GM18873 (cell line): ENCODE results near the gene KLHL29.

Experiments used
- ATAC-seq: cut with Tn5 transposase; IDR thresholded peaks from one replicate; pipeline ENCODE4 v1.9.1; 2021; ENCODE audit warnings: mild to moderate bottlenecking, moderate library complexity, moderate number of reproducible peaks; ENCODE audit not compliant: unreplicated experiment, low FRiP score

KLHL29 gene

GRCh38 chr2:23635442-23636340 lies 250.7 kb downstream of the KLHL29 start:
- no peak for ATAC-seq

DNA sequence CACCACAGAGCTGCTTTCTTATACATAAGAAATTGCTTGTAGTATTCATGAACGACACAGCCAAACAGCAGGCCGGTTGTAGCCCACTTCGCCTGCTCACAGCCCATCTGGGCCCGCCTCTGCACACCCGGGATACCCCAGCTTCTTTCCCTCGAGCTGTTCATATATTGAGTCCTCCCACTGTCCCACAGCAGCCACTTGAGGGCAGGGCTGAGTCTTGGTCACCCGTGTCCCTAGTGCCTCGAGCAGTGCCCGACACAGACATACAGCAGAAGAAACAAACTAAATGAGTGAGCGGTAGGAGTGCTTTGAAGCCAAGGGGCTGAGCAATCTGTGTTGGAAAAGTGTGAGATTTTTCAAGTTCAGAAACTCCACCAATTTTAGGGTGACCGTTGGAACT lies 251.4 kb downstream of the KLHL29 start:
- no peak for ATAC-seq

DNA sequence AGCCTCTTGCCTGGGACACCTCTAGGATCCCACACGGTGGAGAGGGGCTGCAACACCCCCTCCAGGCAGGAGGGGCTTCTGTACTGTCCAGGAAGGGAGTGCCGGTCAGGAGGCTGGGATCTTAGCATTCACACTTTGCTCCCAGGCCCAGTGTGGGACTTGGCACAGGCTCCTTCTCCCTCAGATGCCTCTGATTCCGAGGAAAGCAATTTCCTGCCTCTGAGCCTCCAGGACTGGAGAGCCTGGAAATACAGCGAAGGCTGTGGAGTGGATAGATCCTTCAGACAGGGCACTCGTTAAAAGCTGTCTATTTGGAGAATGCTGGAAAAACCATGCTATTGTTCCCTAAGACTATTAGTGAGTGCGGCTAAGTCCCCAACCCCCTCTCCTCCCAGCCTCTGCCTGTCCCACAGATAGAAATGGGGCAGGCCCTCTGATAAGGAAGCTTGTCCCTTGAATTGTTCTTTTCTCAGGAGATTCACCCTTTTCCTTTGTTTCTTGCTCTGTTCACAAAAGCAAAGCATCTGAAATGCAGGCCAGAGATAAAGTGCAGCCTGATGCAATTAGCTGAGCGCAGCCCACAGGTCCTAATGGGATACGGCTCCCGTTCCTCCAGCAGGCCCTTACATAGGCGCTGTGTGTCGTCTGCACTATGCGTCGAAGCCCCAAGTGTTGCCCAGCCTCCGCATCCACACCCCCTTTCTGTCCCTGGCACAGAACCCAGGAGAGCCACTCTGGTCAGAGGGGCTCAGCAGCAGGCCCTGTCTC lies 252.2 kb downstream of the KLHL29 start:
- no peak for ATAC-seq

GRCh38 chr2:23639406-23639982 lies 254.5 kb downstream of the KLHL29 start:
- no peak for ATAC-seq

DNA sequence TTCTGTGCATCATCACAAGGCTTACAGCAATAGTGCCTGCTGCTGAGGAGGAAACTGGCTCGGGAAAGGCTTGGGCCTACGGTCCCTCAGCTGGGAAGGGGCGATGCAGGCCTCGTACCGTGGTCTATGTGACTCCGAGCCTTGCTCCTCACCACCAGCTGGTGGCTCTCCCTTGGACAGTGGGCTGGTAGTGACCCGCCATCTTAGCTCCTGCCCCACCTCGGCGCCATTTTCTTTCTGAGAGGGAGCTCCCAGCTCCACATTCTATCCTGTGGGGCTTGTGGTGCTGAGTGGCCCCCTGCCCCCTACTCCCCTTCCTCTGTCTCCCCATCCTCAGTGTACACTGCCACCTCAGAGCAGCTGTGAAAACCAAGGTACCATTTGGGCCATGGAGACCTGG lies 255.7 kb downstream of the KLHL29 start:
- no peak for ATAC-seq

DNA sequence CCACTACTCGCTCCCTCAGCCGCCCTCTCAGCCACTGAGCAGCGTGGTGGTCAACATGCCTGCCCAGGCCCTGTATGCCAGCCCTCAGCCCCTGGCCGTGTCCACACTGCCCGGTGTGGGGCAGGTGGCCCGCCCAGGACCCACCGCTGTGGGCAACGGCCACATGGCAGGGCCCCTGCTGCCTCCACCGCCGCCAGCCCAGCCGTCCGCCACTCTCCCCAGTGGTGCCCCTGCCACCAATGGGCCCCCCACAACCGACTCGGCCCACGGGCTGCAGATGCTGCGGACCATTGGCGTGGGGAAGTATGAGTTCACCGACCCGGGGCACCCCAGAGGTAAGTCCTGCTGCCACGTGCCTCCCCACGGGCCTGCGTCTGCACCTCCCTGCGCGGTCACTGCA lies 257.5 kb downstream of the KLHL29 start:
- ATAC-seq: no peak

DNA sequence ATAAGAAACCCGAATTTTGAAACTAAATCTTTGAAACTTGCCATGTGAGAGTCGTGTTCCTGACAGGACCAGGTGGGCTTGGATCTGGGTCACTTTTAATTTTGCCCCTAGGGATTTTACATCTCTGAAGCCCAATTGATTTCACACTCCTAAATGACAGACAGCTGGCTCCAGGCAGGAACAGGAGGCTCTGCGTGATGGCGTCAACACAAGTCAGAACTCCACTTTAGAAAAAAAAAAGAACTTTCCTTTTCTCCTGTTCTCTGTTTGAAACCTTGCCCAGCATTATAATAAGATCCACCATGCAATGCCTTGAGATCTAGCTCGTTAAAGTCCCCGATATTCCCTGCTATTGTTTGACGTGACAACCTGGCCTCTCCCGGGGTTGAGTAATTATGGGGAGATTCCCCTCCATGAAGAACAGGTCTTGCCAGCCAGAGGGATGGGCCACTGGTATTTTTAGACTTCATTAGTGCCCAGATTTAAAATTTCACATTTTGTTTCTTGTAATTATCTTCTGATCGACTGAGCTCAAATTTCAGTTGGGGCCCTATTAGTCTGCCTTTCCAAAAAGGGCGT lies 260.3 kb downstream of the KLHL29 start:
- no peak for ATAC-seq

GRCh38 chr2:23647563-23647962 lies 262.6 kb downstream of the KLHL29 start:
- no peak for ATAC-seq

DNA sequence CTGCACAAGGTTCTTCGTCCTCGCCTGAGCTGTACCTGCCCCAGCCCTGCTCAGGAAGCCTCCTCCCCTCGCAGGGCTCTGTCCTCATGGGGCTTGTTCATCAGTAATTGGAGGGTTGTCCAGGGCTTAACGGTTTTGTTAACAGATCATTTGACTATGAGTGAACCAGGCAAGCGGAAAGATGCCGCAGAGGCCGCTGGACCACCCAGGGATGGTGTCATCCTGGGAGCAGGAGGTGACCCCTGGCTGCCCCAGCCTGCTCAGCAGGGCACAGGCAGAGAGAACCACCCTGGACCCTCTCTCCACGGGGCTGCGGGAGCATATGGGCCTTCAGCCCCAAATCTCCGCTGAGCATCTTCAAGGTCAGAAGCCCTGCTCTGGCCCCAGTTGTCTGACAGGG lies 264.3 kb downstream of the KLHL29 start:
- ATAC-seq: no peak

- ATAC-seq: no peak
Measured at GRCh38 chr2:23649819-23650218, 264.8 kb downstream of the KLHL29 start.

- ATAC-seq: no peak
Measured at GRCh38 chr2:23651187-23652080, 266.5 kb downstream of the KLHL29 start.

- ATAC-seq: no peak
Measured at GRCh38 chr2:23653326-23653725, 268.3 kb downstream of the KLHL29 start.

DNA sequence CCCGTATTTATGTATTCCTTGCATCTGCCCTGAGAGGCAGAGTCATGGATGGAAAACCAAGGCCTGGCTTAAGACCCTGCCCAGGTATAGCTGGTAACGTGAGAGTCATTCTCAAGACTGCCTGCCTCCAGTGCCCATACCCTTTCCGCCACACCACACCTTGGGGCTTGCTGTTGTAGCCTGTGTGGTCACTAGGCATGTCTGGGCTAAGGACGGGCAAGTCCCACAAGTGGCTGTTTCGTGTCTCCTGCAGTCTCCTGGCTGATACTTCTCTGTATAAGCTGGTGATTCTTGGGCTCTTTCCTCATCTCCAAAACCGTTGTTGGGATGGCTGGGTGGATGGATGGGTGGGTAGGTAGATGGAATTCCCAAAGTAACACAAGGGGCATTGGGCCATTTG lies 269.8 kb downstream of the KLHL29 start:
- ATAC-seq: no peak

GRCh38 chr2:23655934-23656596 lies 271.1 kb downstream of the KLHL29 start:
- no peak for ATAC-seq

DNA sequence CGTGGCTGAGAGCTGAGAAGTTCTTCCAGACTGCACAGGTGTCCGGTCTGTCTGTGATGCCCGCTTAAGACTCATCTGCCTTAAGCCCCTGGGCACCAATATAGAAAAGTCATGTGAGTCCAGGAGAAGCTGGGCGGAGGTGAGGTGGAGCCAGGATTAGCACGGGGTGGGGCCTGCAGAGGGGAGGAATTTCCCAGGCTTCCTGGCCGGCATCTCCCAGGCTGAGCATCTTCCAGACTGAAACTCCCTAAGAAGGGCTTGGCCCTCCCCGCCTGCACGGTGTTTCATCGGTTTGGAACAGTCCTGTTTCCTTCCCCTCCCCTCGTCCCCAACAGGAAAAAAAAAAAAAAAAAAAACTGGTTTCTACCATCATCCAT lies 271.6 kb downstream of the KLHL29 start:
- no peak for ATAC-seq

GRCh38 chr2:23657371-23657770 lies 272.4 kb downstream of the KLHL29 start:
- ATAC-seq: no peak

DNA sequence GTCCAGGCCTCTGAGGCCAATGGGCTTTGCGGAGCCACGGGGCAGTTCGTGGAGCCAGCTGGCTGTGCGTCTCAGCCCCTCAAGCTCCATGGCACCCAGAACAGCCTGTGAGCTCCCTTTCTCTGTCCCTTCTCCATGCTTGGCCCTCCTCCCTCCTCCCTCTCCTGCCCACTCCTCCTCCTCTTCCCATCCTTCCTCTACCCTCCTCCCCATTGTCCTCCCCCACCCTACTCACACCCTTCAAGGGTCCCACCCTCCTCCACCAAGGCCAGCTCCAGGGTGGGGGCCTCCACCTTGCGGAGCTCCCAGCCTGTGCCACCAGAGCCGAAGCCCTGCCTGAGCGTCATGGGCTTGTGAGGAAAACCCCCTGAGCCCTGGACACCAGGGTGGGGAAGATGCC lies 273.0 kb downstream of the KLHL29 start:
- ATAC-seq: no peak

GRCh38 chr2:23658466-23658942 lies 273.5 kb downstream of the KLHL29 start:
- no peak for ATAC-seq

GRCh38 chr2:23659328-23659727 lies 274.3 kb downstream of the KLHL29 start:
- ATAC-seq: no peak
